ENCODE measurements around the gene PSIP1. TPM values are rescaled to one million over a fixed set of nuclear protein-coding genes. Genes with fewer than 3 reads are reported as not detected.

The PSIP1 gene
- total RNA-seq, 1 experiment from 2014 or later, result 302 TPM

GRCh38 chr9:15552636-15553527, 42.1 kb upstream of the PSIP1 start, which contains the start of gene CCDC171 (continued):
- 0 out of 2 replicates have a peak, but pooled peaks have one; percentile 13 for TF ChIP-seq USF1 (CRISPR knock-in tag; IDR thresholded peaks at IDR 0.05)
- peak; percentile 62; the same call in 1 of the 2 replicates for TF ChIP-seq SMAD3 (CRISPR knock-in tag; IDR thresholded peaks at IDR 0.05; ENCODE audit: borderline replicate concordance)
- TF ChIP-seq GRHL2 (CRISPR knock-in tag; IDR thresholded peaks at IDR 0.05; ENCODE audit: insufficient replicate concordance, severe bottlenecking), result no peak
- peak; percentile 34; the same call in 1 of the 2 replicates for TF ChIP-seq PRDM15 (CRISPR knock-in tag; IDR thresholded peaks at IDR 0.05)
- peak; percentile 78; the same call in 1 of the 2 replicates for TF ChIP-seq RELA (CRISPR knock-in tag; IDR thresholded peaks at IDR 0.05; ENCODE audit: borderline replicate concordance)
- no peak for TF ChIP-seq MXD4 (CRISPR knock-in tag; IDR thresholded peaks at IDR 0.05; ENCODE audit: borderline replicate concordance)
- no peak for TF ChIP-seq ZNF219 (CRISPR knock-in tag; IDR thresholded peaks at IDR 0.05; ENCODE audit: borderline replicate concordance)
- TF ChIP-seq TCF7 (CRISPR knock-in tag; IDR thresholded peaks at IDR 0.05; ENCODE audit: low read depth), result no peak
- no peak for TF ChIP-seq IRF1 (CRISPR knock-in tag; IDR thresholded peaks at IDR 0.05)
- no peak for TF ChIP-seq NR2C2 (CRISPR knock-in tag; IDR thresholded peaks at IDR 0.05)
- no peak for TF ChIP-seq HMGA2 (CRISPR knock-in tag; IDR thresholded peaks at IDR 0.05)
- TF ChIP-seq ZNF423 (CRISPR knock-in tag; IDR thresholded peaks at IDR 0.05), result no peak
- no peak for TF ChIP-seq ZNF532 (CRISPR knock-in tag; IDR thresholded peaks at IDR 0.05; ENCODE audit: borderline replicate concordance)
- peak; percentile 44; the same call in 1 of the 2 replicates for TF ChIP-seq SP1 (CRISPR knock-in tag; conservative IDR thresholded peaks at IDR 0.05)
- TF ChIP-seq RORB (CRISPR knock-in tag; IDR thresholded peaks at IDR 0.05), result no peak
- no peak; the same call in 1 of the 2 replicates for TF ChIP-seq NR1H2 (CRISPR knock-in tag; IDR thresholded peaks at IDR 0.05)
- no peak for TF ChIP-seq ZNF671 (CRISPR knock-in tag; IDR thresholded peaks at IDR 0.05)
- no peak; the same call in 1 of the 2 replicates for TF ChIP-seq CREB1 (CRISPR knock-in tag; IDR thresholded peaks at IDR 0.05)
- TF ChIP-seq E2F1 (CRISPR knock-in tag; IDR thresholded peaks at IDR 0.05), result no peak
- TF ChIP-seq PRRX2 (CRISPR knock-in tag; IDR thresholded peaks at IDR 0.05), result no peak
- TF ChIP-seq AR (CRISPR knock-in tag; IDR thresholded peaks at IDR 0.05), result no peak
- 0 out of 2 replicates have a peak, but pooled peaks have one; percentile 57 for TF ChIP-seq FOXP1 (CRISPR knock-in tag; IDR thresholded peaks at IDR 0.05; ENCODE audit: borderline replicate concordance)
- peak; percentile 12; the same call in 1 of the 2 replicates for TF ChIP-seq ZNF138 (CRISPR knock-in tag; conservative IDR thresholded peaks at IDR 0.05)

Data from WTC11 (cell line).